Astrocyte (in vitro differentiated cells and primary cell): ENCODE results near the gene BCO2. TPM values are rescaled to one million over a fixed set of nuclear protein-coding genes. Genes with fewer than 3 reads are reported as not detected.

Experiments
- DNase-seq: peaks from one replicate; pipeline ENCODE4 v3.0.0-alpha.2; 2010; ENCODE audit warnings: low read depth
- FAIRE-seq: peaks from 2 replicates; lab custom pipeline; 2011; peaks lifted over from hg19 to GRCh38; lab: Jason Lieb, UNC
- H2AFZ ChIP-seq: 2 replicates; pipeline ENCODE4 v1.6.0; 2012; ENCODE audit warnings: low read depth, low read length, inconsistent platforms
- H3K27ac ChIP-seq: 2 replicates; pipeline ENCODE4 v1.5.1; 2011; ENCODE audit warnings: low read depth, low read length, inconsistent platforms
- H3K27me3 ChIP-seq: 2 replicates; pipeline ENCODE4 v1.6.0; 2011; ENCODE audit warnings: low read length, inconsistent platforms; ENCODE audit not compliant: insufficient read depth
- H3K36me3 ChIP-seq: 2 replicates; pipeline ENCODE4 v1.5.1; 2011; ENCODE audit warnings: low read length, inconsistent platforms; ENCODE audit not compliant: insufficient read depth
- H3K4me1 ChIP-seq: 2 replicates; pipeline ENCODE4 v1.5.1; 2011; ENCODE audit warnings: low read length, inconsistent platforms; ENCODE audit not compliant: insufficient read depth
- H3K4me2 ChIP-seq: 2 replicates; pipeline ENCODE4 v1.6.0; 2012; ENCODE audit warnings: low read length, inconsistent platforms
- H3K4me3 ChIP-seq: 2 replicates; pipeline ENCODE4 v1.5.1; 2011; ENCODE audit warnings: low read depth, mild to moderate bottlenecking, low read length, inconsistent platforms; ENCODE audit not compliant: insufficient read depth
- H3K79me2 ChIP-seq: 2 replicates; pipeline ENCODE4 v1.6.0; 2012; ENCODE audit warnings: mild to moderate bottlenecking, low read length, inconsistent platforms; ENCODE audit not compliant: insufficient read depth
- H3K9ac ChIP-seq: 2 replicates; pipeline ENCODE4 v1.6.0; 2012; ENCODE audit warnings: mild to moderate bottlenecking, low read length, inconsistent platforms
- H3K9me3 ChIP-seq: 2 replicates; pipeline ENCODE4 v1.5.1; 2012; ENCODE audit warnings: low read depth, mild to moderate bottlenecking, low read length, inconsistent platforms; ENCODE audit not compliant: insufficient read depth
- H4K20me1 ChIP-seq: 2 replicates; pipeline ENCODE4 v1.6.0; 2012; ENCODE audit warnings: low read length, inconsistent platforms; ENCODE audit not compliant: insufficient read depth
- H3K27ac Mint-ChIP-seq: one replicate; pipeline ENCODE4 v1.8.0; 2021; ENCODE audit warnings: mild to moderate bottlenecking, mixed read lengths; ENCODE audit not compliant: unreplicated experiment
- H3K27me3 Mint-ChIP-seq: one replicate; pipeline ENCODE4 v1.8.0; 2021; ENCODE audit warnings: low read depth, mixed read lengths; ENCODE audit not compliant: unreplicated experiment
- H3K36me3 Mint-ChIP-seq: one replicate; pipeline ENCODE4 v1.8.0; 2021; ENCODE audit warnings: low read depth, mixed read lengths; ENCODE audit not compliant: unreplicated experiment
- H3K4me1 Mint-ChIP-seq: one replicate; pipeline ENCODE4 v1.8.0; 2021; ENCODE audit warnings: low read depth, mixed read lengths; ENCODE audit not compliant: unreplicated experiment
- H3K4me3 Mint-ChIP-seq: one replicate; pipeline ENCODE4 v1.8.0; 2021; ENCODE audit warnings: mild to moderate bottlenecking, moderate library complexity, mixed read lengths; ENCODE audit not compliant: unreplicated experiment
- H3K9me3 Mint-ChIP-seq: one replicate; pipeline ENCODE4 v1.8.0; 2021; ENCODE audit warnings: mild to moderate bottlenecking, mixed read lengths; ENCODE audit not compliant: unreplicated experiment
- EZH2 ChIP-seq: IDR thresholded peaks from 2 replicates; pipeline ENCODE4 v1.6.1; 2012; ENCODE audit warnings: mild to moderate bottlenecking, low read length, inconsistent platforms; ENCODE audit not compliant: insufficient read depth
- total RNA-seq: library from RNA; stranded (reverse); gene quantifications from 2 replicates; pipeline ENCODE4 v1.2.1, GENCODE V29; 2021
- TF ChIP-seq, protein P1 (sequence below): IDR thresholded peaks from 2 replicates; pipeline ENCODE4 v1.5.1; 2011; ENCODE audit warnings: low read depth, mild to moderate bottlenecking, inconsistent platforms, low read length, moderate library complexity; ENCODE audit not compliant: insufficient read depth

BCO2 gene
- total RNA-seq, 1 donor from 2014 or later: 0.48 TPM

GRCh38 chr11:112156153-112156955 lies 19.0 kb upstream of the BCO2 start:
- H3K9me3 ChIP-seq: no peaks in the 10 kb centered on the region
- H3K4me1 ChIP-seq: peaks cover 10% of the 10 kb centered on the region
- no peaks in the 10 kb centered on the region for H3K27me3 ChIP-seq
- H3K27ac ChIP-seq: peak overlapping the region; percentile 88
- no peaks in the 10 kb centered on the region for H3K27me3 Mint-ChIP-seq
- H3K79me2 ChIP-seq: no peaks in the 10 kb centered on the region
- H3K4me2 ChIP-seq: peak overlapping the region; percentile 47
- H3K4me3 Mint-ChIP-seq: no peak overlapping the region
- peak overlapping the region; percentile 45 for H3K9ac ChIP-seq
- H2AFZ ChIP-seq: no peak overlapping the region
- no peak overlapping the region for H3K4me3 ChIP-seq
- H3K9me3 Mint-ChIP-seq: no peaks in the 10 kb centered on the region
- DNase-seq (peak; percentile 41), FAIRE-seq (no peak)
- H3K36me3 Mint-ChIP-seq: no peaks in the 10 kb centered on the region
- TF ChIP-seq, protein P1, sequence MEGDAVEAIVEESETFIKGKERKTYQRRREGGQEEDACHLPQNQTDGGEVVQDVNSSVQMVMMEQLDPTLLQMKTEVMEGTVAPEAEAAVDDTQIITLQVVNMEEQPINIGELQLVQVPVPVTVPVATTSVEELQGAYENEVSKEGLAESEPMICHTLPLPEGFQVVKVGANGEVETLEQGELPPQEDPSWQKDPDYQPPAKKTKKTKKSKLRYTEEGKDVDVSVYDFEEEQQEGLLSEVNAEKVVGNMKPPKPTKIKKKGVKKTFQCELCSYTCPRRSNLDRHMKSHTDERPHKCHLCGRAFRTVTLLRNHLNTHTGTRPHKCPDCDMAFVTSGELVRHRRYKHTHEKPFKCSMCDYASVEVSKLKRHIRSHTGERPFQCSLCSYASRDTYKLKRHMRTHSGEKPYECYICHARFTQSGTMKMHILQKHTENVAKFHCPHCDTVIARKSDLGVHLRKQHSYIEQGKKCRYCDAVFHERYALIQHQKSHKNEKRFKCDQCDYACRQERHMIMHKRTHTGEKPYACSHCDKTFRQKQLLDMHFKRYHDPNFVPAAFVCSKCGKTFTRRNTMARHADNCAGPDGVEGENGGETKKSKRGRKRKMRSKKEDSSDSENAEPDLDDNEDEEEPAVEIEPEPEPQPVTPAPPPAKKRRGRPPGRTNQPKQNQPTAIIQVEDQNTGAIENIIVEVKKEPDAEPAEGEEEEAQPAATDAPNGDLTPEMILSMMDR: no peak
- no peak for TF ChIP-seq EZH2
- H3K4me1 Mint-ChIP-seq: peaks cover 14% of the 10 kb centered on the region
- H3K27ac Mint-ChIP-seq: peak overlapping the region; percentile 96
- H4K20me1 ChIP-seq: no peaks in the 10 kb centered on the region
- no peaks in the 10 kb centered on the region for H3K36me3 ChIP-seq

DNA sequence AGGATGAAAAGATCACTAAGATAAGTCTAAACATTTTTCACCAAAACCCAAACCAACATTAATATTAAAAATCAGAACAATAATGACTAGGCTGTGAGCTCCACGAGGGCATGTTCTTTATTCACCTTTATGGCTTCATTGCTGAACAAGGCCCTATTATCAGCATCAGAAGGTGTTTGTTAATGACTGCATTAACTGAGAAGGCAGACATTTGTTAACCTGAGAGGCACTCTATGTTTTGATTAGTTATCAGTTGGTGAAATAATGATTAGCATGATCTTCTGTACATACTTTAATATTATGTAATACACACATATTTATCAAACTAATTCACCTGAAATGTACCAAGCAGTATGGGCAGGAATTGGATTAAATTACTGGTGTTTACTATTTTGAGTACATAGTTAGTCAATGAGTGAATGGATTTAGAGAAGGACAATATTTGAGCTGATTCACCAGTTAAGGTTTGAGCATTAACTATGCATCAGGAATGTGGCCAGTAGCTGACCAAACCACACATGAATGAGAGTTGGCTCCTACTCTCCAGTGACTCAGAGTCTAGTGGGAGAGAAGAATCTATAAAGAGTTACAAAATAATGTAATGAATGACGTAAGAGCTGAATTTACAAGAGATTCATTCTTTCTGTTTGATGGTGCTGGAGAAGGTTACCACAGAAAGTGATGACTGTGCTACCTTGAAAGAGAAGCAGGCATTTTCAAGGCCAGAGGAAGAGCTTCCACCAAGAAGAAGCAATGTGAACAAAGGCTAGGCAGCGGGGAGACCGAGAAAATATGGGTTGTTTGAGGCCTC lies 18.2 kb upstream of the BCO2 start:
- peaks cover 14% of the 10 kb centered on the region for H3K4me1 Mint-ChIP-seq
- H3K9me3 Mint-ChIP-seq: no peaks in the 10 kb centered on the region
- Histone ChIP-seq H2AFZ (peak overlapping the region; percentile 35), H3K27me3 (no peaks in the 10 kb centered on the region), H3K27ac (peak overlapping the region; percentile 88), H3K4me3 (no peak overlapping the region), H3K4me1 (peaks cover 10% of the 10 kb centered on the region), H4K20me1 (no peaks in the 10 kb centered on the region), H3K9me3 (no peaks in the 10 kb centered on the region), H3K4me2 (peak overlapping the region; percentile 53), H3K79me2 (no peaks in the 10 kb centered on the region), H3K36me3 (no peaks in the 10 kb centered on the region), H3K9ac (peak overlapping the region; percentile 51)
- FAIRE-seq (peak; percentile 98), DNase-seq (peak; percentile 100)
- no peaks in the 10 kb centered on the region for H3K36me3 Mint-ChIP-seq
- TF ChIP-seq EZH2: no peak
- TF ChIP-seq, protein P1: no peak
- no peaks in the 10 kb centered on the region for H3K27me3 Mint-ChIP-seq
- H3K27ac Mint-ChIP-seq: peak overlapping the region; percentile 96
- H3K4me3 Mint-ChIP-seq: no peak overlapping the region
